Measurements from ENCODE around the gene OPN4.

- TF ChIP-seq POLR2A (IDR thresholded peaks at IDR 0.05): no peak
- no peak for TF ChIP-seq CTCF (IDR thresholded peaks at IDR 0.05 in 8 of 11, conservative IDR thresholded peaks at IDR 0.05 in 3 of 11)
Measured at GRCh38 chr10:86642499-86642898, 11.8 kb upstream of the OPN4 start.
